ENCODE data around the gene S1PR3.
"Not testable (repeated sequence)": the region's sequence is repeated elsewhere in the genome, so short reads cannot be mapped to it uniquely, and the experiment has no call there.

Gene S1PR3

DNA sequence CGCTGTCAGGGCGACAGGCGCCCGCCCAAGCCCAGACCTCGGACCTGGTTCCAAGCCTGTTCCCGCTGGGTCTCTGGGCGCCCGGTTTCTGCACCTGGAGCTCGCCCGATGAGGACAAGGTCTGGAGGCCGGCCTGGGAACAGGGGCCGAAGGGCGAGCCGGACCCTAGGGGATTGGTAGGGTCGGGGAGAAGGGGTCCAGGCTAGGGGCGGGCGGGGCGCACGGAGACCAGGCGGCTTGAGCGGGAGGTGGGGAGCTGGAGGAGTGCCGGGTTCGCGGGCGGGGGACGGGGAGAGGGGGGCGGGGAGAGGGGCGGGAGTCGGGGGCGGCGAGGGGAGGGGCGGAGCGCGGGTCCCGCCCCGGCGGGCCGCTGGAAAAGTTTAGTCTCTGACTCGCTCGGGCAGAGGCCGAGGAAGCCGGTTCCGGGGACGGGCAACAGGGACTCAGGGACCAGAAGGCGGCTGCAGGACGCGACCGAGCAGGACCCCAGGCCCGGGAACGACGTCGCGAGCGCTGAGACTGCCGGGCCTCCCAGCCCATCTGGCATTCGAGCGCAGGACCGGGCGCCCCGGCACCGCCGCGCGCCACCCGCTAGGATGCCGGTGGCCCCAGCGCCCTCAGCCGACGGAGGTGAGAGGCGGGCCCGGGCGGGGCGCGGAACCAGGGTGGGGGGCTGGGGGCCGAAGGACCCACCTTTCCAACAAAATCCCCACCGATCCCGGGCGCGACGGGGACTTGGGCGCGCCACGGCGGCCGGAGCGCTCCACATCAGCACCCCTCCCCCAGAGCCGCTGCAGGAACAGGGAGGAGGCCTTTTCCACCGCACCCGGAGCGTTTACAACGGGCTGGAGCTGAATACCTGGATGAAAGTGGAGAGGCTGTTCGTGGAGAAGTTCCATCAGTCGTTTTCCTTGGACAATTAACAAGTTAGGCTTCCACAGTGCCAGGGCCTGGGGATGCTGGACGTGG, at the start of gene S1PR3:
TSS of gene S1PR3 (plus strand) at position 403 of the 969 bp plus-strand sequence. CDS start 9,733 bp downstream, outside the sequence.
- peak within 1 kb of the TSS; percentile 71 for H3K4me3 Mint-ChIP-seq
- peaks cover 28% of the 10 kb centered on the region for H3K4me1 Mint-ChIP-seq (ENCODE audit: low read depth)
- peaks cover 7% of the 10 kb centered on the region for H3K27me3 Mint-ChIP-seq (ENCODE audit: low read depth)
- H3K9me3 Mint-ChIP-seq = peaks cover 3% of the 10 kb centered on the region
- H3K36me3 Mint-ChIP-seq (ENCODE audit: low read depth) = no peaks in the 10 kb centered on the region
- peak; percentile 67 for DNase-seq (ENCODE audit: low spot score)
- H3K27ac Mint-ChIP-seq = peak within 1 kb of the TSS; percentile 16

DNA sequence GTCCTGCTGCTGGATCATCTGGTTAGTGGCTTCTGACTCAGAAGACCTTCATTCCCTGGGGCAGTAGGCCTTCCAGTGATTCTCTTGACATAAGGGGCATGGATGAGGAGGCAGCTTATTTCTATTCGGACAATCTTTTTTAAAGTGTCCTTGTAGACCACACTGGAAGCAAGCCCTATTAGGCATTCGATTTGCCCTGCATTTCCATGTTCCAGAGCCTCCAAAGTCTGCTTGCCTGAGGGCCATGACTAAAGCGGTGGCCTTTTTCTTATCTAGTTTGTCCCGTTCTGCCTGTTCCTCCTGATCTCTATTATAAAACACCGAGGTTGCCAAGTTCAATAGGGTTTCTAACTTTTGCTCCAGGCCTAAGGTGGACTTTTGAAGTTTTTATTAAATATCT, 49.7 kb upstream of the S1PR3 start:
- not testable (repeated sequence) for H3K4me1 Mint-ChIP-seq (ENCODE audit: low read depth); H3K4me3 Mint-ChIP-seq; DNase-seq (ENCODE audit: low spot score); H3K27ac Mint-ChIP-seq; H3K9me3 Mint-ChIP-seq; H3K36me3 Mint-ChIP-seq (ENCODE audit: low read depth)
- peaks cover 31% of the 10 kb centered on the region for H3K27me3 Mint-ChIP-seq (ENCODE audit: low read depth)

DNA sequence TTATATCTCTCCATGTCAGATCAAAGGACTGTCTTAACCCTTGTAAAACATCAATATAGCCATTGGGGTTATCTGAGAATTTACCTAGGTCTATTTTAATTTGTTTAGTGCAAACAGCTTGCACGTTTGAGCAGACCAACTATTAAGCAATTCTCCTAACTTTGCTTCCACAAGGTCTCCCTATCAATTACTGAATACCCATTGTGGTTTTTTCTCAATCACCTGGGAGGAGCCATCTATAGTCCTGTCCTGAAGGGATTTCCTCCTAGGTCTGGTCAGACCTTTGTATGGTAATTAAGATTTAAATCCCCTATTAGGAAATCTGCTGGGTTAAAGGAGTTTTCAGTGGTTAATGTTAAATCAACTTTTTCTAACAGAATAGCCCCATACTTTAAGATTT, 48.9 kb upstream of the S1PR3 start:
- DNase-seq (ENCODE audit: low spot score) = no peak

DNA sequence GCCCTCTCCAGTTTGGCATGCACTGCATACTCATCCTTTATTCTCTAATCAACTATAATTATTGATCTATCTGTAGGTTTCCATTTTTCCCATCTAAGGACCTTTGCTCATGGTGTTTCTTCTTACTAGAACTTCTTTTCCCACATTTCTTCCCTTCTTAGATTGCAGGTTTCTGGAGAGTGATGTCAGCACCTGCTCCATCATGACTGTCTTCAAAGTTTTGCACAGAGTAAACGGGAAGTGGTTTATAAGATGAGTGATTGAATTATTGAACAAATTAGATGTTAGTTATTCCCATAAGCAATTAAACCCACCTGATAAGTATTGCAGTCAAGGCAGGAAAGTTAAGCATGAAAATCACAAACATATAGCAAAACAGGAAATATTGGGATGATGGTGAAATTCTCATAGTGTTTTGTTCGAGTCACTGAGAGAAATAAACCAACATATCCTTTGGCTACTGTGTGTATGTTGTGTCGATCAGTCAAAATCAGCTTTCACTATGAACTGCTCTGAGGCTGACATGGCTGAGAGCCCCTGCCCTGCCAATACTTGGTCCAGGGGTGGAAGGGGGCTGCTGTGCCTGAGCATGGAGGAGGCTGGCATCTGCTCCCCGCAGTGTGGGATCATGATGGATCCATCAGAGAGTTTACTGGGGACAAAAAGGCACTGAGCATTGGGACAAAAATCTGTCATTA, 45.5 kb upstream of the S1PR3 start:
- H3K4me3 Mint-ChIP-seq = no peak overlapping the region
- peaks cover 22% of the 10 kb centered on the region for H3K4me1 Mint-ChIP-seq (ENCODE audit: low read depth)
- peaks cover 23% of the 10 kb centered on the region for H3K27me3 Mint-ChIP-seq (ENCODE audit: low read depth)
- DNase-seq (ENCODE audit: low spot score) = no peak
- peaks cover 3% of the 10 kb centered on the region for H3K9me3 Mint-ChIP-seq
- no peak overlapping the region for H3K27ac Mint-ChIP-seq
- H3K36me3 Mint-ChIP-seq (ENCODE audit: low read depth) = no peaks in the 10 kb centered on the region

More for the DNA sequence above, 48.9 kb upstream of the S1PR3 start:
- H3K9me3 Mint-ChIP-seq = peaks cover 8% of the 10 kb centered on the region
- no peaks in the 10 kb centered on the region for H3K36me3 Mint-ChIP-seq (ENCODE audit: low read depth)
- peaks cover 27% of the 10 kb centered on the region for H3K27me3 Mint-ChIP-seq (ENCODE audit: low read depth)
- H3K27ac Mint-ChIP-seq = no peak overlapping the region
- H3K4me1 Mint-ChIP-seq (ENCODE audit: low read depth) = peaks cover 7% of the 10 kb centered on the region
- no peak overlapping the region for H3K4me3 Mint-ChIP-seq

DNA sequence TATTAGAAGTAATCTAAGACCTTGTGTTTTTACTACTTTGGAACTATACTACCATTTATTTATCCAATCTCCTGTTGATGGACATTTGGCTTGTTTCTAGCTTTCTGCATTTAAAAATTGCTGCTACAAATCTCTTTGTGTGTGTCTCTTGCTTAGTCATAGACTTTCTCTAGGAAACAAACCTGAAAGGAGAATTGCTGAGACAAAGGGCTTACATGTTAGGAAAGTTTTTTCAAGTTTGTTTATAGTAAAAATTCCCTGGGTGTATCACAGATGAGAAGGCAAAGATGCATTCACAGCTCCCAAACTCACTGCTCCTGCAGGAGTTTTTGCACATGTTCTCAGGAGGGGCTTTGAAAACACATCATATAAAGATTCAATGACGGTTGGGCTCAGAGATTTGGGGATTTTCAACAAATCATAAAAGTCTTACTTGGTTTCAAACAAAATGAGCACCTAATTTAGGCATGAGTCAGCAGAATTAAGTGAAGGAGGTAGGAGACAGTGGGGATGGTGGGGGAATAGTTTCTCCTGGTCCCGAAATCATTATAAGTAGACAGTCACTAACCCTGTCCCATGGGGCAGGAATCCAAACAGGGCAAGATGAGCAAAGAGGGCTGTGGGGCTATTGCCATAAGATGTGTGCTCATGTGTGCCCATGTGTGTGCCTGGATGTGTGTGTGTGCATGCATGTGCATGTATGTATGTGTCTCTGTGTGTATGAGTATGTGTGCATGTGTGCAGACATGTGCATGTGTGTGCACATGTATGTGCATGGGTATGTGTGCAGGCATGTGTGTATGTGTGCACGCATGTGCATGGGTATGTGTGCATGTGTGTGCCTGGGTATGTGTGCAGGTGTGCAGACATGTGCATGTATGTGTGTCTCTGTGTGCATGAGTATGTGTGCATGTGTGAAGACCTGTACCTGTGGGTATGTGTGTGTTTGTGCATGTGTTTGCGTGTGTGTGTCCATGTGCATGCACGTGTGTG, 43.4 kb upstream of the S1PR3 start:
- H3K27me3 Mint-ChIP-seq (ENCODE audit: low read depth) = peaks cover 16% of the 10 kb centered on the region
- H3K4me3 Mint-ChIP-seq = no peak overlapping the region
- DNase-seq (ENCODE audit: low spot score) = no peak
- no peak overlapping the region for H3K27ac Mint-ChIP-seq
- H3K9me3 Mint-ChIP-seq = no peaks in the 10 kb centered on the region
- peaks cover 26% of the 10 kb centered on the region for H3K4me1 Mint-ChIP-seq (ENCODE audit: low read depth)
- no peaks in the 10 kb centered on the region for H3K36me3 Mint-ChIP-seq (ENCODE audit: low read depth)

DNA sequence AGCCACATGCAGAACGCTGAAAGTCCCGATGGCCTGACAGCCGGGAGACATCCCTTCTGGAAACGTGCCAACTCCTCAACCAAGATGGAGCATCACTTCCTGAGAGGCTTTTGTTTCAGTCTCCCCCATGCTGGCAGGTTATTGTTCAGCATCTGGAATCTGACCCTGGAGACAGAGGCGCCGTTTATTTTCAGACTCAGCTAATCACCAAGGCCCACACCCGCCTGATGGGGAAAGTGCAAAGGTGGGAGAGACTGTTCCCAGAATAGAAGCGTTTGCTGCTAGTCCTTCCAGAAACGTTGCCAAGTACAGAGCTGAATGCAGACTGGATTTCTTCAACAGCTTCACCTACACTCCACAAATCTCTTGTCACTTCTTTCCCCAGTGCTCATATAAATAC, 41.8 kb upstream of the S1PR3 start:
- DNase-seq (ENCODE audit: low spot score) = no peak
- Mint-ChIP-seq H3K27me3 (ENCODE audit: low read depth) (peaks cover 12% of the 10 kb centered on the region), H3K36me3 (ENCODE audit: low read depth) (no peaks in the 10 kb centered on the region), H3K9me3 (no peaks in the 10 kb centered on the region), H3K4me3 (no peak overlapping the region), H3K4me1 (ENCODE audit: low read depth) (peaks cover 40% of the 10 kb centered on the region), H3K27ac (no peak overlapping the region)

DNA sequence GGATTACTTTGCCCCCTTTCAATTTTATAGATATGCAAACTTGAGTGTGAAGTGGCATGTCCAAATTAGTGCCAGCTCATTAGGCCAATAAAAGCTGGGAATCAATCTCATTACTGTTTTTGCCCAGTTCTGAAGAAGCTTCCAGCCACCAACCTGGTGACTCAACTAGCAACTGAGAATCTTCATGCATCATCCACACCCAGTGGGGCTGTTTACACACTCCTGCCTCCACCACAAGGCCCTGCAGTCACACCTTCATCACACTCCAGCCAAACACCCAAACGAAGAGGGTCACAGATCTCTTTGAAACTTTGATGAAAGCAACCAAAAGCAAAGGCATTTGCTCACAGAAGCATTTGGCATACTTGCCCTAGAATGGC, 41.3 kb upstream of the S1PR3 start:
- Mint-ChIP-seq H3K27me3 (ENCODE audit: low read depth) (peaks cover 8% of the 10 kb centered on the region), H3K9me3 (no peaks in the 10 kb centered on the region), H3K4me3 (no peak overlapping the region), H3K27ac (peak overlapping the region; percentile 58), H3K4me1 (ENCODE audit: low read depth) (peaks cover 40% of the 10 kb centered on the region), H3K36me3 (ENCODE audit: low read depth) (no peaks in the 10 kb centered on the region)
- peak; percentile 57 for DNase-seq (ENCODE audit: low spot score)

DNA sequence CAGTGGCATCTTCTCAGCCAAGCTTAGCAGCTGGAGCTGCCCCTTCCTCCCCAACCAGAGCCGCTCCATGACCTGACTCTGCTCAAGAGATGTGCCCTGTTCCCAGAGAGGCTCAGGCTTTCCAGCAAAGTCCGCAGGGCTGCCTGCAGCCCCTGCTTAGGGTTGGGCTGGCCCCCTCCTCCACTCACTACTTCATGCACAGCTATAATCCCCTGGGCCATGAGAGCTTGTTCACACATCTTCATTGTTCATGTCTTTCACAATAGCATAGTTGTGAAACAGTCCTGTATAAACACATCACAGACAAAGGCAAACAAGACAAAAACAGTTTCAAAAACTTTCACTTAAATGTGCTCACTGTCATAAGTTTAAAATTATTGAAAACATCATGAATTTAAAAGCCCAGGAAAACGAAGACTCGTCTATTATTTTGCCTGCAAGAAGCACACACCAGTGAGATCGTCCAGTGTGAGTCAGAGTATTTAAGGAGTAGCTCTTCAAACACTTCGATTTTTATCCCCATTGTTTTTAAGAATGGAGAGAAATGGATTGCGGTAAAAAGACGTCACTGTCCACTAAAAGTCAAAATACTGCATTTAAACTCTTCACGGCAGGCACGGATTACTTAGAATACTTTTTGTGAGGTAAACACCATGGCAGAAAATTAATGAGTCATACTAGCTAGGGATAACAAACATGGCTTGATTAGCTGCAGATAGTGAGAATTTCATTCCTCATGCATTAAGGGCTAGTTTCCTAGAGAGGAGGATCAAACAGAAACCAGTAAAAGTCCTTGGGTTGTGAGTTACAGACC, 40.7 kb upstream of the S1PR3 start:
- Mint-ChIP-seq H3K36me3 (ENCODE audit: low read depth) (no peaks in the 10 kb centered on the region), H3K27ac (no peak overlapping the region), H3K4me3 (no peak overlapping the region), H3K27me3 (ENCODE audit: low read depth) (peaks cover 6% of the 10 kb centered on the region), H3K9me3 (no peaks in the 10 kb centered on the region), H3K4me1 (ENCODE audit: low read depth) (peaks cover 39% of the 10 kb centered on the region)
- DNase-seq (ENCODE audit: low spot score) = no peak

DNA sequence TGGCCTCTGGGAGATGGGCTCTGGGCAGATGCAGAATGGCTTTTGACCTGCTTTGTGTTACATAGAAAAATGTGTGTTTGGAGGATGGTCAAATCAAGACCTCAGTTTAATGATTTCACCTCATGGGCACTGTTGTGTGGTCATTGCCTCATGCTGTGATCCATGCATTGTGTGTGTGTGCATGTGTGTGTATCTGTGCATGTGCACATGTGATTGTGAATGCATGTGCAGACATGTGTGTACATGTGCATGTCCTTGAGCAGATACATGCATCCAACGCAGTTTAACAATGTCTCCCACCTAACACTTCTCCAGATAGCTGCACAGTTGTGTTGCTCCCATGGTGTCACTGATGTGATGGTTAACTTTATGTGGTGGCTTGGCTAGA, 40.1 kb upstream of the S1PR3 start:
- Mint-ChIP-seq H3K27ac (no peak overlapping the region), H3K4me3 (no peak overlapping the region), H3K4me1 (ENCODE audit: low read depth) (peaks cover 35% of the 10 kb centered on the region), H3K9me3 (no peaks in the 10 kb centered on the region), H3K27me3 (ENCODE audit: low read depth) (peaks cover 9% of the 10 kb centered on the region), H3K36me3 (ENCODE audit: low read depth) (no peaks in the 10 kb centered on the region)
- no peak for DNase-seq (ENCODE audit: low spot score)

DNA sequence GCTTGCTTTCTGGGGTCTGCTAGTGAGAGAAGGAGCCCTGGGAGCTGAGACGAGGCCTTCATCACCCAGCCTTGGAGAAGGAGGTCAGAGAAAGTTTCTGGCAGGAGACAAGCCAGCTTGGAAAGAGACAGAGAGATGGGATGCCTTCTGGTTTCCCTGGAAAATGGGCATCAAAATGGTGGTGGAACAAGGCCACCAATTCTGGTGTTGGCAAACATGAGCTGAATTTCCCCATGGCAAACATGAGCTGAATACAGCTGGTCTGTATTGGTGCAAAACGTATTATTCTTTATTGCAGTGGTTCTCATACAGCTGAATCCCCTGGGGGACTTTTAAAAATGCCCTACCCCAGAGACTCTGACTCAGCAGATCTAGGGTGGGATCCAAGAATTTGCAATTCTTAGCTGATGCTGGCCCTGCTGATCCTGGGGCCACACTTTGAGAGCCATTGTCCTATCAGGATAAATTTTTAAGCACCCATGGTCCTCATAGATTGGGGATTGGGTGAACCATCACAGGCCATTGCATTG, 39.1 kb upstream of the S1PR3 start:
- Mint-ChIP-seq H3K4me1 (ENCODE audit: low read depth) (peaks cover 33% of the 10 kb centered on the region), H3K27me3 (ENCODE audit: low read depth) (peaks cover 15% of the 10 kb centered on the region), H3K27ac (no peak overlapping the region), H3K4me3 (no peak overlapping the region), H3K9me3 (no peaks in the 10 kb centered on the region), H3K36me3 (ENCODE audit: low read depth) (no peaks in the 10 kb centered on the region)
- DNase-seq (ENCODE audit: low spot score) = no peak

DNA sequence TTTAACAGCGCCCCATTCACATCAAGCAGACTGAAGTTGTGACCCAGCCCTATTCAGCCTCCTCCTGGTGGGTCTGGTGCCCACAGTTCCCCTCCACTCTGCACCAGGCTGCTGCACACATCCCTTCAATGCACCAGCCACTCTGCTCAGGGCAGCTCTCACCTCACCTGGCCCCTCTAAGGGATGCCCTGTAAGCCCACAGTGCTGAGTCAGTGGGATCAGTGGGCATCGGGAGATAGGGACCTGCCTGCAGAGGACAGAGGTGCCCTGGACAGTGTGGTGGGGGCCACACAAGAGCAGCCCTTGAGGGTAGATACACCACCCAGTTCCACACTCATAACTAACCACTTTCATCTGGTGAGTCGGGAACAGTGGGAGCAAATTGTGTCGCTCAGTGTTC, 38.3 kb upstream of the S1PR3 start:
- H3K4me1 Mint-ChIP-seq (ENCODE audit: low read depth) = peaks cover 33% of the 10 kb centered on the region
- H3K36me3 Mint-ChIP-seq (ENCODE audit: low read depth) = no peaks in the 10 kb centered on the region
- DNase-seq (ENCODE audit: low spot score) = peak; percentile 12
- H3K9me3 Mint-ChIP-seq = no peaks in the 10 kb centered on the region
- peaks cover 19% of the 10 kb centered on the region for H3K27me3 Mint-ChIP-seq (ENCODE audit: low read depth)
- H3K27ac Mint-ChIP-seq = no peak overlapping the region
- no peak overlapping the region for H3K4me3 Mint-ChIP-seq

DNA sequence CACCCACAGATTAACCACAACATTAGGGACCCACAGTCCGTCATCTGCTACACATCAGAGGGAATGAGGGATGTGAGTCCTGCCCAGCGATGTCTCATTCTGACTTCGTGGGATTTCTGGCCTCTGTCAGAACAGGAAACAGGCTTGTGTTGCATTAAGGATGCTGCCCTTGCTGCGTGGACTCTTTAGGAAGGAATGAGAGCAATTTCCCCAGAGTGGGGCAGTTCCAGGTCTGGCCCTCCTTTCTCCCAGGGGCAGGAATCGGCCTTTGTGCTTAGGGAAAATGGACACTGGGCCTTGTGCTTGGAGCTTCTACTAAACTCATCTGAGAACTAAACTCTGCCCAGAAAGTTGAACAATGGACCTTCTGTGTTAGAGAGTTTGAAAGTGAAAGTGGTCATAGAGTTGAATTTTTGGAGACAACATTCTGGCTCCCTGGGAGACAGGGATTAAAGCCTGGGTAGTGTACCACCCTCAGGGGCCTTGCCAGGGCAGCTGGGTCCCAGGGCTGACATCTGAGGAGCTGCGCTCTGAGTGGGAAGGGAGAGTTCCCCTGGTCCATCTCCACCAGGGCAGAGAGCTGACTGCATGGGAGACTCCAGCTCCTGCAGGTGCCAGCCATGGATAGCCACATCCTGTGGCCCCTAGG, 37.8 kb upstream of the S1PR3 start:
- H3K4me3 Mint-ChIP-seq = no peak overlapping the region
- peaks cover 16% of the 10 kb centered on the region for H3K27me3 Mint-ChIP-seq (ENCODE audit: low read depth)
- no peaks in the 10 kb centered on the region for H3K36me3 Mint-ChIP-seq (ENCODE audit: low read depth)
- DNase-seq (ENCODE audit: low spot score) = no peak
- H3K4me1 Mint-ChIP-seq (ENCODE audit: low read depth) = peaks cover 33% of the 10 kb centered on the region
- peak overlapping the region; percentile 15 for H3K27ac Mint-ChIP-seq
- no peaks in the 10 kb centered on the region for H3K9me3 Mint-ChIP-seq

All from T-helper 2 cell treated with Interferon-gamma antibody and Interleukin-4, amounts not matched to agents 5 μg/mL and 100 μg/mL, for 36 hours (primary cell).